HepG2 (cell line): ENCODE results near the gene C3orf22. TPM values are rescaled to one million over a fixed set of nuclear protein-coding genes. Genes with fewer than 3 reads are reported as not detected.

Source experiments
- ATAC-seq: fragments of 200-7000 bp; cut with Tn5 transposase; 3 replicates; pipeline ENCODE4 v1.9.1; 2020; ENCODE audit warnings: mild to moderate bottlenecking, moderate library complexity
- BruUV-seq: library from RNA; stranded (reverse); fragments of 400-500 nt; replicated peaks from 2 replicates; lab custom pipeline; 2021; lab: Mats Ljungman, UMichigan
- CTCF ChIA-PET: fragments of 300-600 bp; formaldehyde crosslinking; extraction: SDS; loops from one replicate; lab custom pipeline; 2021; ENCODE audit warnings: low total read pairs, inconsistent platforms, low intra/inter-chr PET ratio; lab: Yijun Ruan, JAX
- POLR2A ChIA-PET: fragments of 350-600 bp; sonication (Branson Sonifier 250); formaldehyde crosslinking; loops from one replicate; lab custom pipeline; 2020; ENCODE audit warnings: antibody characterized with exemption, inconsistent platforms; lab: Yijun Ruan, JAX
- DNase-seq: peaks from one replicate; pipeline ENCODE4 v3.0.0-alpha.2; 2015; ENCODE audit warnings: low spot score
- FAIRE-seq: peaks from 3 replicates; lab custom pipeline; 2011; peaks lifted over from hg19 to GRCh38; lab: Jason Lieb, UNC
- H2AFZ ChIP-seq: one replicate; pipeline ENCODE4 v1.6.1; 2011; ENCODE audit warnings: low read length, inconsistent platforms
- H3K27ac ChIP-seq: fragments of 300-600 bp; 3 replicates; pipeline ENCODE4 v1.8.0; 2011; ENCODE audit warnings: mixed run types, mild to moderate bottlenecking, mixed read lengths, low read length, inconsistent platforms; ENCODE audit not compliant: insufficient read depth; ENCODE audit errors: extremely low read length
- H3K27me3 ChIP-seq, 2 experiments: fragments of 200-600 bp in 1 of 2; 2 replicates in 1 of 2; 3 replicates in 1 of 2; pipeline versions ENCODE4 v1.6.0 to v1.8.0; 2011; ENCODE audit warnings: low read length in 2 of 2, mild to moderate bottlenecking in 2 of 2, moderate library complexity in 2 of 2, inconsistent platforms in 1 of 2; ENCODE audit not compliant: insufficient read depth in 2 of 2, control insufficient read depth in 1 of 2
- H3K36me3 ChIP-seq, 2 experiments: fragments of 200-600 bp in 1 of 2; replicated peaks in 1 of 2; 2 replicates in 1 of 2; 3 replicates in 1 of 2; pipeline versions ENCODE4 v1.5.1 to v1.8.0; 2011; ENCODE audit warnings: low read length in 2 of 2, inconsistent platforms in 1 of 2; ENCODE audit not compliant: insufficient read depth in 2 of 2, control insufficient read depth in 1 of 2
- H3K4me1 ChIP-seq: 2 replicates; pipeline ENCODE4 v1.5.1; 2012; ENCODE audit warnings: low read length, inconsistent platforms; ENCODE audit not compliant: insufficient read depth
- H3K4me2 ChIP-seq: 2 replicates; pipeline ENCODE4 v1.6.0; 2011; ENCODE audit warnings: low read depth, low read length, inconsistent platforms
- H3K4me3 ChIP-seq, 3 experiments: fragments of 200-600 bp in 1 of 3; sonication (generic), shearing (Covaris generic) in 1 of 3; replicated peaks in 1 of 3; 2 replicates each; pipeline ENCODE4 v1.5.1; 2011 to 2016; ENCODE audit warnings: low read length in 3 of 3, inconsistent platforms in 2 of 3, low read depth in 2 of 3, mild to moderate bottlenecking in 2 of 3, control low read depth in 1 of 3, mixed read lengths in 1 of 3; ENCODE audit not compliant: insufficient read depth in 1 of 3
- H3K79me2 ChIP-seq: one replicate; pipeline ENCODE4 v1.6.1; 2011; ENCODE audit warnings: low read length, inconsistent platforms; ENCODE audit not compliant: insufficient read depth
- H3K9ac ChIP-seq: 2 replicates; pipeline ENCODE4 v1.6.0; 2011; ENCODE audit warnings: mild to moderate bottlenecking, low read depth, low read length, inconsistent platforms; ENCODE audit not compliant: insufficient read depth
- H3K9me3 ChIP-seq: 2 replicates; pipeline ENCODE4 v1.5.1; 2012; ENCODE audit warnings: mild to moderate bottlenecking, low read length
- H4K20me1 ChIP-seq: 2 replicates; pipeline ENCODE4 v1.6.0; 2011; ENCODE audit warnings: inconsistent platforms, mild to moderate bottlenecking, low read length, moderate library complexity; ENCODE audit not compliant: insufficient read depth
- CEBPB ChIP-seq: IDR thresholded peaks from 2 replicates; pipeline ENCODE4 v1.6.1; 2011; ENCODE audit warnings: low read depth, low read length, improper control_type of control experiment, borderline replicate concordance
- CTCF ChIP-seq: sonication (generic); formaldehyde crosslinking; IDR thresholded peaks from 2 replicates; pipeline ENCODE4 v1.5.0; 2020; ENCODE audit warnings: mild to moderate bottlenecking, missing genetic modification reagents, moderate library complexity
- RAD21 ChIP-seq: fragments of 450-650 bp; formaldehyde crosslinking; IDR thresholded peaks from 2 replicates; pipeline ENCODE4 v1.5.0; 2020; ENCODE audit warnings: mild to moderate bottlenecking
- ZBTB38 ChIP-seq: sonication (generic); formaldehyde crosslinking; IDR thresholded peaks from 2 replicates; pipeline ENCODE4 v1.5.1; 2020; ENCODE audit warnings: mild to moderate bottlenecking, missing genetic modification reagents
- ZNF687 ChIP-seq: sonication (generic); formaldehyde crosslinking; IDR thresholded peaks from 2 replicates; pipeline ENCODE4 v1.5.1; 2020; ENCODE audit warnings: mild to moderate bottlenecking, missing genetic modification reagents, moderate library complexity
- ZNF768 ChIP-seq: sonication (generic); formaldehyde crosslinking; IDR thresholded peaks from 2 replicates; pipeline ENCODE4 v1.4.0; 2020; ENCODE audit warnings: missing genetic modification reagents
- WGBS: methylation state at CpG from one replicate; pipeline ENCODE4 v1.1.6; 2017; ENCODE audit warnings: low lambda C conversion rate; 5-methylcytosine and 5-hydroxymethylcytosine counted together
- in situ Hi-C: cut with HindIII; loops from 2 replicates; pipeline ENCODE4 v1.10.0; 2017; ENCODE audit warnings: low pct_unique_long_range_greater_than_20kb; ENCODE audit not compliant: extremely low pct_ligation_motif_present
- intact Hi-C: fragments of 100-400 bp; cut with micrococcal nuclease; formaldehyde crosslinking; loops from one replicate; pipeline ENCODE4 v1.10.0; 2022; ENCODE audit not compliant: unreplicated experiment
- polyA plus RNA-seq, 8 experiments: library from polyadenylated mRNA; depleted of rRNA in 3 of 8; stranded (reverse) in 7 of 8; unstranded in 1 of 8; fragments of >200 nt; fragmentation: Illumina TruSeq in 4 of 8; extraction: Trizol in 4 of 8; gene quantifications; 2 replicates each; pipeline versions ENCODE4 v1.2.1 to v1.2.3, GENCODE V29; 2011 to 2016; ENCODE audit warnings: low read depth in 4 of 8, missing spikeins in 1 of 8, mixed read lengths in 1 of 8; ENCODE audit not compliant: insufficient read depth in 1 of 8
- total RNA-seq, 5 experiments: library from RNA; depleted of rRNA; stranded (reverse); fragments of >200 nt; fragmentation: Illumina TruSeq; extraction: Trizol; gene quantifications; 2 replicates each; pipeline ENCODE4 v1.2.3, GENCODE V29; 2016; ENCODE audit warnings: low read depth in 1 of 5

The C3orf22 gene
- total and polyA plus RNA-seq, 2 of the 13 experiments (the other 11 are each of a cell fraction or from before 2014, with no cell fraction given) = not detected

DNA sequence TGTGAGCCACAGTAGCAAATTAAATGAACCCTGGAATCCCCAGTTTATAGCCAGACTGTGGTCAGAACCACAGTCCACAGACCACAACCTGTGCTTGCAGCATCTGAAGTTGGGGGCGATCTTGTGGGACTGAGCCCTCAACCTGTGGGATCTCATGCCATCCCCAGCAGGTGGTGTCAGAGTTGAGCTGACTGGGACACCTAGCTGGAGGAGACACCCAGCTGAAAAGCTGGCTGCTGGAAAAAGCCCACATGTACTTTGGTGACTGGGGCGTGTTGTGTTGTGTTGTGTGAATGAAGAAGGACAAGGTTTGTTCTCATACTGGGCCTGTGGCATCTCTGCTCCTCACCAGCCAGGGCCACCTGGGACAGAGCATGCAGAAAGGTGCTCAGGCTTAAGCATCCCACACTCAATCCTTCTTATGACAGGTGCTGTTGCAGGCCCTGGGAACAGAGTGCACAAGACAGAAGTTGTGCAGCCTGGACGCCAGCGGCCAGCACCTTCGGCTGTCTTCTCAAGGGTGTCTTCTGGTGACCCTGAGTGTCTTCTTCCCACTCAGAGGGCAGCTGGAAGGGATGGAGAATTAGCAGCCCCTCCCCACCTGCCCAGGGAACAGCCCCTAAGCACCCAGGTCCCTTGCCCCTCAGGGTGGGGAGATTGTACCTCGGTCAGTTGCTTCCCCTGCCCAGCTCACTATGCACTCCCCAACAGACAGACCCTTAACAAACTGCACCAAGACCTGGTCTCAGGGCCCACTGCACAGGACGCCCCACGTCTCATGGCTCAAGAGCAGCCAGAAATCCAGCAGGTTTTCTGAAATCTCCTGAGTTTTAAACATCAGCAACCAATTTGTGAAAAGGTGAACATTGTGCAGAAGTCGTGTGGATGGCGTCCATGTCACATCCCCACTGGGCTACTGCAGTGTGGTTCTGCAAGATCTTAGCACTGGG, 39.0 kb downstream of the C3orf22 start:
- FAIRE-seq (peak; percentile 46), DNase-seq (peak; percentile 32), ATAC-seq (no peak)
- WGBS = 82% methylated on average over 5 of the region's 10 CpGs
- H2AFZ ChIP-seq = no peak overlapping the region
- no peak overlapping the region for H3K9ac ChIP-seq
- H3K36me3 ChIP-seq = no peaks in the 10 kb centered on the region
- BruUV-seq = no TSS peak
- H3K4me3 ChIP-seq = no peak overlapping the region
- H3K9me3 ChIP-seq = no peaks in the 10 kb centered on the region
- H4K20me1 ChIP-seq = no peaks in the 10 kb centered on the region
- H3K4me2 ChIP-seq = peak overlapping the region; percentile 94
- POLR2A ChIA-PET = interaction anchor here (1.2 to 3.5 kb wide), 6 partner anchors 9 to 46 kb away, joined by 4 to 53 read pairs (median 10); partner anchors contain the start of gene ZXDC
- in situ Hi-C loops (no loop called here), intact Hi-C loops (loop anchor here (5.0 kb wide), 1 partner anchor 37 kb away; no protein-coding TSS in a partner anchor)
- H3K4me1 ChIP-seq = peaks cover 75% of the 10 kb centered on the region
- CTCF ChIA-PET = no interaction called here
- peak overlapping the region; percentile 76 for H3K27ac ChIP-seq
- H3K27me3 ChIP-seq = no peaks in the 10 kb centered on the region; a peak in 1 of 5 replicates
- peaks cover 4% of the 10 kb centered on the region for H3K79me2 ChIP-seq
- TF ChIP-seq CEBPB (no peak), ZNF768 (CRISPR knock-in tag) (0 out of 2 replicates have a peak, but pooled peaks have one; percentile 46), ZBTB38 (CRISPR knock-in tag) (no peak), RAD21 (CRISPR knock-in tag) (peak; percentile 24; the same call in 1 of the 2 replicates), CTCF (CRISPR knock-in tag) (peak; percentile 53), ZNF687 (CRISPR knock-in tag) (0 out of 2 replicates have a peak, but pooled peaks have one; percentile 27)
